Ovary (tissue), 9 donors: ENCODE results near the gene SYNPO. TPM values are rescaled to one million over a fixed set of nuclear protein-coding genes. Genes with fewer than 3 reads are reported as not detected.

Experiments used
- DNase-seq, 5 donors: peaks; one replicate each; pipeline ENCODE4 v3.0.0-alpha.2; 2019 to 2020
- H3K27ac ChIP-seq, 2 donors: fragments of 200-600 bp; one replicate each; pipeline versions ENCODE4 v1.5.1 to v1.8.0; 2019 to 2022
- H3K27me3 ChIP-seq: fragments of 200-600 bp; one replicate; pipeline ENCODE4 v1.8.0; 2022
- H3K36me3 ChIP-seq: fragments of 200-600 bp; sonication (generic); one replicate; pipeline ENCODE4 v1.5.1; 2019
- H3K4me1 ChIP-seq: one replicate; pipeline ENCODE4 v1.8.1; 2013; ENCODE audit warnings: mild to moderate bottlenecking, moderate library complexity; ENCODE audit not compliant: insufficient read depth
- H3K4me3 ChIP-seq: fragments of 200-600 bp; sonication (generic); one replicate; pipeline ENCODE4 v1.5.1; 2017
- H3K9me3 ChIP-seq, 2 donors: fragments of 200-600 bp in 1 of 2; sonication (generic) in 1 of 2; one replicate each; pipeline versions ENCODE4 v1.5.1 to v1.8.1; 2013 to 2019; ENCODE audit warnings: mild to moderate bottlenecking in 1 of 2, moderate library complexity in 1 of 2
- CTCF ChIP-seq, 3 donors: fragments of 450-650 bp in 2 of 3; fragments of 200-600 bp in 1 of 3; IDR thresholded peaks; one replicate each; pipeline versions ENCODE4 v1.5.1 to v1.8.0; 2016 to 2022; ENCODE audit warnings: antibody characterized with exemption in 3 of 3, mild to moderate bottlenecking in 1 of 3
- EP300 ChIP-seq: sonication (generic); formaldehyde crosslinking; IDR thresholded peaks from one replicate; pipeline ENCODE4 v1.6.1; 2017; ENCODE audit warnings: antibody characterized with exemption
- POLR2A ChIP-seq: fragments of 450-650 bp; IDR thresholded peaks from one replicate; pipeline ENCODE4 v1.6.1; 2017; ENCODE audit warnings: antibody characterized with exemption, mild to moderate bottlenecking, moderate library complexity
- WGBS, 3 donors: extraction: QIAGEN DNeasy Blood & Tissue Kit in 1 of 3; methylation state at CpG; one replicate each; pipeline versions ENCODE4 v1.1.5 to v1.1.7; 2013 to 2017; 5-methylcytosine and 5-hydroxymethylcytosine counted together
- intact Hi-C, 4 donors: fragments of 100-400 bp; cut with DNase I; formaldehyde crosslinking; loops; one replicate each; pipeline versions ENCODE4 v1.11.0 to v1.15.1; 2022 to 2023
- polyA plus RNA-seq, 2 donors: library from polyadenylated mRNA; stranded (reverse); fragments of 200-250 nt in 1 of 2; fragments of 350-450 nt in 1 of 2; fragmentation: Illumina TruSeq in 1 of 2; extraction: RNeasy Lipid Tissue Mini Kit (QIAGEN cat#74804) in 1 of 2; gene quantifications; one replicate each; pipeline ENCODE4 v1.2.3, GENCODE V29; 2013 to 2014
- total RNA-seq, 7 donors: library from RNA; depleted of rRNA in 2 of 7; stranded (reverse); fragments of >200 nt in 2 of 7; fragmentation: NEBNext Ultra II Directional in 3 of 7; extraction: Animal tissue kit (Norgen Biotek cat#: 25700) in 3 of 7; gene quantifications; one replicate each; pipeline versions ENCODE4 v1.1.0 to v1.2.4, GENCODE V29; 2016 to 2023
- donor health status: DM: no; HTN: no; CAD: no; lungs with moderate emphysema.
- donor health status: DM: no; HTN: no; CAD: no.
- donor health status: Bipolar disorder and iron deficiency.
- donor health status: DM: yes; HTN: yes; CAD: no.
- donor health status: DM: no; HTN: no; CAD: no.
- donor health status: DM: yes; HTN: yes; CAD: no.

Gene SYNPO
- total and polyA plus RNA-seq, 9 donors: 8.3 to 174 (median 70.2) TPM

- DNase-seq: peak in 1 of 5 donors; percentile 27
- H3K9me3 ChIP-seq: no peaks in the 10 kb centered on the region
- 65 to 75% (median 66%) methylated on average over 10 of the region's 10 CpGs for WGBS, 3 donors
- TF ChIP-seq POLR2A: no peak
- TF ChIP-seq EP300: no peak
- TF ChIP-seq CTCF (IDR thresholded peaks at IDR 0.05): no peak
- H3K27ac ChIP-seq: no peak overlapping the region
- peaks cover 32% of the 10 kb centered on the region for H3K4me1 ChIP-seq
- intact Hi-C loops: no loop called here
- no peaks in the 10 kb centered on the region for H3K27me3 ChIP-seq
- no peaks in the 10 kb centered on the region for H3K36me3 ChIP-seq
- no peak overlapping the region for H3K4me3 ChIP-seq
These were observed 42.5 kb upstream of the SYNPO start for GRCh38 chr5:150598006-150598405.

- no peaks in the 10 kb centered on the region for H3K27me3 ChIP-seq
- intact Hi-C loops: no loop called here
- H3K9me3 ChIP-seq: no peaks in the 10 kb centered on the region
- H3K4me1 ChIP-seq: peaks cover 37% of the 10 kb centered on the region
- no peaks in the 10 kb centered on the region for H3K36me3 ChIP-seq
- H3K27ac ChIP-seq: no peak overlapping the region
- no peak overlapping the region for H3K4me3 ChIP-seq
- 89 to 97% (median 91%) methylated on average over 12 of the region's 12 CpGs for WGBS, 3 donors
- TF ChIP-seq EP300 (no peak), POLR2A (no peak), CTCF (IDR thresholded peaks at IDR 0.05) (no peak)
- DNase-seq: peak in 2 of 5 donors; percentile 26 to 30
These were observed 41.6 kb upstream of the SYNPO start for GRCh38 chr5:150598821-150599273.

GRCh38 chr5:150599281-150599680, 41.2 kb upstream of the SYNPO start:
- 92 to 94% (median 93%) methylated on average over 5 of the region's 5 CpGs for WGBS, 3 donors
- peaks cover 34% of the 10 kb centered on the region for H3K4me1 ChIP-seq

DNA sequence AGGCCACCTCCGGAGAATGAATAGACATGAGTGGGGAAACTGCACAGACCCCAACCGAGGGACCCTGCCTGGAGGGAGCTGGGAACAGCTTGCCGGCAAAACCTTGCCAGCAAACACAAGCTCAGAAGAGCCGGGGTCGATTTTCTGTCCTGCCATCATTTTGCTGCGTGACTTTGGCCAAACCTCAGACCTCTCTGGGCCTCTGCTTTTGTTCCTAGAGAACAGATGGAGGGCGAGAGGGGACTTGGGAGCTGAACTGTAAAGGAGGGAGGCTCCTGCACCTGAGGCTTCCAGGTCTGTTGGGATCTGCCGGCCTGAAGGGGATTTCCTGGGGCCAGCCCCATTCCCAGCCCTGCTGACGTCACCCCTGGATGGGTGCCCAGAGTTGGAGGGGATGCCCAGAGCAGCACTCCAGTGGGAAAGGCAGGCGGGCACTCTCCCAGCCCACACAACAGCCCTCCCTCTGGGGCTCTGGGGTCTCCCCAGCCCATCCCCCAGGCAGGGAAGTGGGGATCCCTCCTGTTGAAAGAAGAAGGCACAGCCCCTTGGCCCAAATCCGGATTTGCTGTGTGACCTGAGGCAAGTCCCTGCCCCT, 40.4 kb upstream of the SYNPO start:
- WGBS, 3 donors: 29 to 33% (median 32%) methylated on average over 11 of the region's 11 CpGs
- H3K4me1 ChIP-seq: peaks cover 32% of the 10 kb centered on the region
- H3K9me3 ChIP-seq: no peaks in the 10 kb centered on the region
- TF ChIP-seq POLR2A: no peak
- no peak for TF ChIP-seq CTCF (IDR thresholded peaks at IDR 0.05)
- TF ChIP-seq EP300: no peak
- no peaks in the 10 kb centered on the region for H3K36me3 ChIP-seq
- H3K27ac ChIP-seq: no peak overlapping the region
- H3K4me3 ChIP-seq: no peak overlapping the region
- intact Hi-C loops: no loop called here
- H3K27me3 ChIP-seq: no peaks in the 10 kb centered on the region
- peak; percentile 83 to 94 (median 91) for DNase-seq

More at GRCh38 chr5:150599281-150599680, 41.2 kb upstream of the SYNPO start:
- no peaks in the 10 kb centered on the region for H3K27me3 ChIP-seq
- H3K27ac ChIP-seq: no peak overlapping the region
- intact Hi-C loops: no loop called here
- H3K9me3 ChIP-seq: no peaks in the 10 kb centered on the region
- no peaks in the 10 kb centered on the region for H3K36me3 ChIP-seq
- no peak overlapping the region for H3K4me3 ChIP-seq
- DNase-seq: peak in 1 of 5 donors; percentile 10
- TF ChIP-seq POLR2A (no peak), EP300 (no peak), CTCF (IDR thresholded peaks at IDR 0.05) (no peak)
